ENCODE data around the gene CD74.

CD74 gene

DNA sequence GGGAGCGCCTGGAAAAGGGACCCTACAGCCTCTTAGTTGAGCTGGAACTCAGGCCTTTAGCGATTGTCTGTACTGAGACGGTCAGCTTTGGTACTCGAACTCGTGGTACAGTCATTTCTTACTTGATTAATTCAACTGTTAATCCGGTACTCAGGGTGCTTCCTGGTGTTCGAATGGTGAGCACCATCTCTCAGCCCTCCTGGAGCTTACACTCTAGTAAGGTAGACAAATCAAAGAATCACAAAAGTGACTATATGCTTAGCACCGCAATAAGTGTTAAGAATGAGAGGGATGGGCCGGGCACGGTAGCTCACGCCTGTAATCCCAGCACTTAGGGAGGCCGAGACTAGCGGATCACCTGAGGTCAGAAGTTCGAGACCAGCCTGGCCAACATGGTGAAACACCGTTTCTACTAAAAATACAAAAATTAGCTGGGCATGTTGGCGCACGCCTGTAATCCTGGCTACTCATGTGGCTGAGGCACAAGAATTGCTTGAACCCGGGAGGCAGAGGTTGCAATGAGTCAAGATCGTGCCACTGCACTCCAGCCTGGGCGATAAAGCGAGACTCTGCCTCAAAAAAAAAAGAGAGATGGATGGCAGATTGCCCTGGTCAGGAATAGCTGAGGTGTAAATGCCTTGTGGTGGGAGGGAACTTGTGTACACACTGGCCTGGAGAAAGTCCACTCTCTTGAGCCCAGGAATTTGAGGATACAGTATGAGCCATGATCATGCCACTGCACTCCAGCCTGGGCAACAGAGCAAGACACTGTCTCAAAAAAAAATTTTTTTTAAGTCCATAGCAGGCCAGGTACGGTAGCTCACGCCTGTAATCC is 54.2 kb downstream of the CD74 start:
- no peak for DNase-seq

GRCh38 chr5:150357326-150358260 is 55.1 kb downstream of the CD74 start, which contains the start of gene TCOF1:
TSS of gene TCOF1 (plus strand) at chr5:150357697. CDS start at chr5:150357747, 50 bp downstream.
- DNase-seq: peak; percentile 12 to 94 (median 89)

DNA sequence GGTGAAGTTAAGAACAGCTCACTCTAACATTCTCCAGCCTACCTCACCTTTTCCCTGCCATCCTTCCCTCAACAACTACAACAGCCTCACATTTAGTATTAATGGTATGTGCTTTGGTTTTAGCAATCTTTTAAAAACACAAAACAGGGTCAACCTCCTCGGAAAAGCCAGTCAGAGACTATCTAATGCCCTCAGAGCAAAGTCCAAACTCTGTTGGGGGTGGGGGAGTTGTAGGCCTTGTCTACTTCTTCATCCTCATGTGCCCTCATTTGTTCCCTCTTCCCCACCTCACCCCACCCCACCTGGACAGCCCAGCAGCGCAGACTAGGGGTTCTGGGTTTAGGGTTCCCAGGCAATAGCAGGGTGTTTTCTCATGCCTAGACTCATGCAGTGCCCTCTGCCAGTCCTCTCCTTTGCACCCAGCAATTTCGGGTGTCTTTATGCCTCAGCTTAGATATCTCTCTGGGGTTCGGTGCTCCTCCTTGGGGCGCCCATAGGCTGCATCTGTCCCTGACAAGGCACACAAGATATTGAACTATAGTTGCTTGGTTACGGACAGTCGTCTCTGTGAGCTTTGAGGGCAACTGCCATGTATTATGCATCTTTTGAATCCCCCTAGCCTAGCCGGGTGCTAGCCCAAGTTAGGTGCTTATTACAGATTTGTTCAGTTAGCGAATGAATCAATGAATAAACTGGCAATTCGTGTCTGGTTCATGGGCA is 56.0 kb downstream of the CD74 start:
- no peak for DNase-seq

DNA sequence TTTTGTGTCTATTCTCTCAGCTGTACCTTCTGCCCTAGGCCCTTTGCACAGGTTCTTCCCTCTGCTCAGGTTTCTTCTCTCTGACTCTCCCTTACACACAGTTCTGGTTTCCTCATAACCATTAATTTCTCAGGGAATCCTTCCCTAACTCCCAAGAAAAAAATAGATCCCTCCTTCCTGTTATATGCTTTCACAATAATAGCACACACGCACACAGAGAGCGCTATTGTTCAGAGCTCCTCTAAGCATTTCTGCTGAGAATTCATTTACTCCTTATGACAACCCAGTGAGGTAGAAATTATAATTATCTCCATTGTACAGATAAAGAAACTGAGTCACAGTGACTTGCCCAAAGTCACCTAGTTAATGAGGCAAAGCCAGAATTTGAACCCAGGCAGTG is 56.9 kb downstream of the CD74 start:
- no peak for DNase-seq

- DNase-seq: no peak
Measured at GRCh38 chr5:150353032-150353675, 59.6 kb downstream of the CD74 start.

DNA sequence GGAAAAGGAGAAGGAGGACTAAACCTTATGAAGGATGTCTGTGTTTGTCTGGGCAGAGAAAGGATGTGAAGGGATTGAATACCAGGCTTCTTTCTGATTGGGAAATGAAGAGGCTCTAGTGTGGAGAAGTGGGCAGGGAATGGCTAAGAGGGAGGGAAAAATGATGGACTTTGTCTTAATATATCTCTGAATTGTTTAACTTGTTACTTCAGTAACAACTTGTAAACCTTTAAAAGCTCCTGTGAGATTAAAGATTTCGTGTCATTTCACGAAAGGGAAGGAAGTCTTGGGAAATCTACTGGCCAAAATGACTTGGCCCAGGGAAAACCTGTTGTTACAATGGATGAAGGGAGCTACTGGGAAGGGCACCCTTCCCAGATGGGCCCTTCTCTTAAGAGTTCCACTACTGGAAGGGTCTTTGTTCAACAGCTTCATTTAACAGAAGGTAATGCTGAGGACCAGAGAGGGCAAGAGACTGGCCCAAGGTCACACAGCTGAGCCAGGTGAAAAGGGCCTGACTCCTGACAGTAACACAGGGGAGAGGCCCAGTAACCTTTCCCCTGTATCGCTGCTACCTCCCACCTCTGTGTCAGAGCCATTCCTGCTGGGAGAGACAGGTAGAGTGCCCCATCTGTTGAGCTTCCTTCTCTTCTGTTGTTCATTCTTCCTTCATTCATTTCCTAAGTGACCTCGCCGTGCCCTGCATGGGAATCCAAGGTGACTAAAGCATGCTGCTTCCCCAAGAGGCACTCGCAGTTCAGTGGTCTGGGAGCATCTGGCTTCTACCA is 60.3 kb downstream of the CD74 start:
- DNase-seq: no peak

Measured in C1 segment of cervical spinal cord (tissue), 14 donors.